Fibroblast of gingiva (primary cell): ENCODE measurements around the gene GPLD1.

Source experiments
- DNase-seq: peaks from one replicate; pipeline ENCODE4 v3.0.0-alpha.2; 2011; ENCODE audit warnings: low read depth

Gene GPLD1

DNA sequence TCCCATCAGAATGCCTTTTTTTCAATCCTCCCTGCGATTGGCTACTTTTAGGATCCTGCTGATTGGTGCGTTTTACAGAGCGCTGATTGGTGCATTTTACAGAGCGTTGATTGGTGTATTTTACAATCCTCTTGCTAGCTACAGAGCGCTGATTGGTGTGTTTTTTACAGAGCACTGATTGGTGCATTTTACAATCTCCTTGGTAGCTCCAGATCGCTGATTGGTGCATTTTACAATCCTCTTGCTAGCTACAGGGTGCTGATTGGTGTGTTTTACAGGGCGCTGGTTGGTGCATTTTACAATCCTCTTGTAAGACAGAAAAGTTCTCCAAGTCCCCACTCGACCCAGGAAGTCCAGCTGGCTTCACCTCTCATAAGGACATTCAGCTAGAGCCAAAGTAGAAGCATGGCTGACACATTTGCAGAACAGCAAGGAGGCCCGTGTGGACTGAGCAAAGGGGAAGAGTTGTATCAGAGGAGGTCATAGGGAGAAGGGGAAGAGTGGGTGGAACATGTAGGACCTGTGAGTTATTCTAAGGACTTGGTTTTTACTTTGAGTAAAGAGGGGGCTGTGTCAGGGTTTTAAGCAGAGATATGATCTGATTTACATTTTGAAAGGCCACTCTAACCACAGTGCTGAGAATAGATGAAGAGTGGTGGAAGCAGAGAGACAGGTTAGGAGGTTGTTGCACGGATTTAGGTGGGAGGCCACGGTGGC, 8.0 kb upstream of the GPLD1 start:
- no peak for DNase-seq

DNA sequence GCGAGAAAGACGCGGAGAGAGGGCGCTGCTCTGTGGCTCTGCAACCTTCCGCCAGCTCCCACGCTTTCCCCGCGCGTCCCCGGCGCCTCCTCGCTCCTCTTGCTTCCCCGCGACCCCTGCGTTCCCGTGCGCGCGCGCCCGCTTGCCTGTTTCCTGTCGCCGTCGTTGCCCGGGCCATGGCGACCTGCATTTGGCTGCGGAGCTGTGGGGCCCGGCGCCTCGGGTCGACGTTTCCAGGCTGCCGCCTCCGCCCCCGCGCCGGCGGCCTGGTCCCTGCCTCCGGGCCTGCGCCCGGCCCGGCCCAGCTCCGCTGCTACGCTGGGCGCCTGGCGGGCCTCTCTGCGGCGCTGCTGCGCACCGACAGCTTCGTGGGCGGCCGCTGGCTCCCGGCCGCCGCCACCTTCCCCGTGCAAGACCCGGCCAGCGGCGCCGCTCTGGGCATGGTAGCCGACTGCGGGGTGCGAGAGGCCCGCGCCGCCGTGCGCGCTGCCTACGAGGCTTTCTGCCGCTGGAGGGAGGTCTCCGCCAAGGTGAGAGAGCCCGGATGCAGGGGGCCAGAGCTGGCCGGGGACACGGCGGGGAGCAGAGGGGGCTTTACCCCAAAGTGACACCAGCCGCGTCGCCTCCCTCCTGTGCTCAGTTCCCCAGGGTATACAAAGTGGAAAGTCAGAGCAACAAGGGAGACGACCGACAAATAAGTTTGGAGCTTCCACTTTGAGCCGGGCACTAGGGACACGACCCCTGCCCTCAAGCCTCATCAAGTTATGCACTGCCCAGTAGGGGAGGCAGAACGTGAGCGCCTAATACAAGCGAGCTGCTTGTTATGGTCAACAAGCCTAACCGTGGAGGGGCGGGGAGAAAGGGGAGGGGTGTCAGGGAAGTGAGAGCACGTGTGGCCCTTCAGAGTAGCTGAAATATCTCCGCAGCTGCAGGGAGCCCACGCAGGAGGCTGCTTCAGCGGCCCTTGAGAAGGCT, 5.7 kb upstream of the GPLD1 start, which contains the start of gene ALDH5A1:
Gene ALDH5A1, plus strand, starts transcription at position 149 of the 975 bp plus-strand sequence. Its CDS starts 28 bp downstream, at position 177.
- peak; percentile 32 for DNase-seq

DNA sequence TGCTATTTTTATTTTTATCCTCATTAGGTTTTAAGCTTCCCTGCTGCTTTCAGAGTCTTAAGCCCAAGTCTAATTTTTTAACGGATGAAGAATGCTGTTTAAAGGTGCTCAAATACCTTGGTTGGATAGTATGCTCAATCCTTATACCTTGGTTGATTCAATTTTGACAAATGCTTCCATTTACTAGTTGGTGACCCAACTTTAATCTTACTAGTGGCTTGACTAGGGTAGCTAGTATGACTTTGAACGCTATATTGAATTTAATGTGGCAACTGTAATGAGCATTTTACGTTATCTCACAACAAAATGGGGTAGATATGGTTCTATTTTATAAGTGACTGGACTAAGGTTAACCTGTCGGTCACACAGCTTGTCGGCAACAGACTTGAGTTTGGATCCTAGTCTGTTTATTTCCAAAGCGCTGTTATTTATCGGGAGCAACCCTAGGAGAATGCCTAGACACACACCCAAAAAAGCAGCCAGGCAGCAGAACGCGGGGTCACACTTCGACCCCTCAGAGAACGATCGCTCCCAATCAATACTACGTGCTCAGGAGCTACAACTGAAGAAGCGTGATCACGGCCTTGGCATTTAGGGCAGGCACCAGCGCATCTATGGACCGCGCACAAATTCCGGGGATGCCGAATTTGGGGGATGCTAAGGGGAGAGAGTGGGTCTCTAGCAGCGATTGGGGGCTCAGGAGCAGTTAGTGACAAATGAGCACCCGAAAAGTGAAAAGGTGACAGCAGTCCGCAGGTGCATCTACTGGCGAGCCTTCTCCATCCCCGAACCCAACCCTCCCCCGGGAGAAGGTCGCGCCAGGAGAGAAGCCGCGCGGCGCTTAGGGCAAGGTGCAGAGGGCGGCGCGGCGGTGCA, 4.8 kb upstream of the GPLD1 start:
- DNase-seq: no peak

DNA sequence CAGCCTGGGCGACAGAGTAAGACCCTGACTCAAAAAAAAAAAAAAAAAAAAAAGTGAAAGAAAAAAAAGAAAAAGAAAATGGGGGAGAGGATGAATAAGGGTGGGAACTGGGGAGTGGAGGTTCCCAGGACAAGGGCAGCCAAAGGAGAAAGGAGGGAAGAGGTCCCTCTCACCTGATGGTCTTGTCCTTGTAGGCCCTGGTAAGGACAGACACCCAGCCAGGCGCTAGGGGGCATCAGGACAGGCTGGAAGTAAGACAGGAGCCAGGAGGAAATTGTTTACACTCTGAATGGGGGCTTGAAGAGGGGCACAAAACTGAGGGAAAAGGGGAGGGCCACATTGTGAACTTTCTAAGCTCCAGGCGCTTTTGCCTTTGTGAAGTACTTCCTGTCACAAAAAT, 3.1 kb upstream of the GPLD1 start:
- DNase-seq: no peak

DNA sequence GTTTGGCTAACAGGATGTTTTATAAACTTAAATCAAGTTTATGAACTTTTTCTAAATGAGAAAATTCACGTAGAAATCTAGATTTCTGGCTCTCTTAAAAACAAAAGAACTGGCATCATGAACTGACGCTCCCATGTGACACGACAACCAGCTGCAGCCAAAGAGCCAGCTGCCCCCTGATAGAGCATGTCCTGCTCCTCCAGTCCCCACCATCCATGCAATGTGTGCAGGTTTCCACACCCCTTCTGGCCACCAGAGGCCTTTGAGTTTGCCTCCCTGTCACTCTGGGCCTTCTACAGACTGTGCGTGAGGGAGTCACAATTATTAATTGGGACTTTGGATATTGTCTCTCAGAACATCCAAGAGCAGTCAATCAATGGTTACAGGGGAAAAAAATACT, 1.6 kb upstream of the GPLD1 start:
- no peak for DNase-seq

DNA sequence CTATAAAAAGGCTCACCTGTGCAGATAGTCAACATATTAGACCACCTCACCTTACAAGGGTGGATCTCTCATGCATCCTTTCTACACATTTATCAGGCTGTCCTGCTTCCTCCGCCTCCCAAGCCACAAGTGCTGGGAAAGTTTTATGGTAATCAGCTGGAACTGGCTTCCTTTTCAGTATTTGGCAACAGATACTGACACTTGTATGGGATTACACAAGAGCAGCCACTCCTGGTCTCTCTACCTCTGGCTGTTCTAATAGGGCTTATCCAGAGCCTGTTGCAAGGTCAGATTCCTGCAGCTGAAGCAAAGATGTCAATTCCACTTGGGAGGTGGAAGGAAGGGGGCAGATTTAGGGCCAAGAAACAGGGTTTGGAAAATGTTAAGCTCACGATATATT, 503 bp upstream of the GPLD1 start:
- DNase-seq: peak; percentile 28

DNA sequence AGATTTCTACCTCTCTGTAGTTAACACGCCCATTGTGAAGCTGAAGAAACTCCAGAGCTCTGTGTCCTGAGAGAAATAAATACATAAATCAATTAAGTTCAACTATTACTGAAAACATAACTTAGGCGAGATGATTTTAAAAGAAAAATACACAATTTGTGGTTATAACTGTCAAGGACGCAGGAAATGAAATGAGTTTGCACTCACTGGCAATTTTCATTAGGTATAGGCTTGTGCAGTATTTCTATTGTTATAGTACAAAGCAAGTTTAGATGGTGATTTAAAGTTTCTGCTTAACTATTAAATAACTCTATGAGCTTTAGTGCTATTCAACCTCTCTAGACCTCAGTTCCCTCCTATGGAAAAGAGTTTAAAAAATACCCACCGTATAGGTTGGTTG, 3.3 kb downstream of the GPLD1 start:
- DNase-seq: no peak

DNA sequence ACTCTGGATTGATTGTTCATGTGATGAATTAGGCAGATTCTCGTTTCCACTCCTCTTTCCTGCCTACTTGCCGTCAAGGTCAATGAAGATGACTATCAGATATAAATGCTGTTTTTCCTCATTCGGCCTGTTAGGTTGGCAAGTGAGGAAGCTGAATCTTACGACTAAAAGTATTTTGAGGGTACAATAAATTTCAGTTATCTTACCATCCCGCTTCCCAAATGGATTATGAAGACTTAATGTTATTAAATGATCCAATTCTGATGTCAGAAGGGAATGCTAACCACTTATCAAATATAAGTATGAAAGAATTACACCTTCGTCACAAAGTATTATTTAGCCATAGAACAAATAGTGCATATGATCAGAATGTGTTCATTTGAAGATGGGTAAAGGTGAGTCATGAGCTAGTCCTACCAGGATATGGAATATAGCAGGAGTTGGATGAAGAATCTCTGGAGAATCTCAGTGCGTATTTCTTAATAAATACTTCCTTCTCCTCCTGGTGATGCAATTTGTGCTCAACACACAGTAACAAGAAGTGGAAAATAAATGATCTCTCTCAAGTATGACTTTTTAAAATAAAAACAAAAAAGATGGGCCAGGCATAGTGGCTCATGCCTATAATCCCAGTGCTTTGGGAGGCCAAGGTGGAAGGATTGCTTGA, 4.6 kb downstream of the GPLD1 start:
- DNase-seq: no peak

DNA sequence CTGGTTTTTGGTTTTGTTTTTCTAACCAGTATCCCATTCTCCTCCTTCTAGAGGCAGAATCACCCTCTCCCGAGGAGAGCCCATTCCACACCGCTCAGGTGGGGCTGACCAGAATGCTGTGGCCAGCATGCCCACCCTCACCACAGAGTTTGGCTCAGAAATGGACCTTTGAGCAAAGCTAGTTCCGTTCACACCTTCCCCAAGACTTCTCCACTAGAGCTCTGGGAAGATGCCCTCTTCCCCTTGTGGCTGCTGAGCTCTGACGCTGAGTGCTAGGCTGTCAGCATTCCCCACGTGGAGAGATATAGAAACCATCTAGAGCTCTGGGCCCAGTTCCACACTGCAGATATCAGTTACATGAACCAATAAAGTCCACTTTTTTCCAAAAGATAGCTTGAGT, 7.9 kb downstream of the GPLD1 start:
- no peak for DNase-seq

DNA sequence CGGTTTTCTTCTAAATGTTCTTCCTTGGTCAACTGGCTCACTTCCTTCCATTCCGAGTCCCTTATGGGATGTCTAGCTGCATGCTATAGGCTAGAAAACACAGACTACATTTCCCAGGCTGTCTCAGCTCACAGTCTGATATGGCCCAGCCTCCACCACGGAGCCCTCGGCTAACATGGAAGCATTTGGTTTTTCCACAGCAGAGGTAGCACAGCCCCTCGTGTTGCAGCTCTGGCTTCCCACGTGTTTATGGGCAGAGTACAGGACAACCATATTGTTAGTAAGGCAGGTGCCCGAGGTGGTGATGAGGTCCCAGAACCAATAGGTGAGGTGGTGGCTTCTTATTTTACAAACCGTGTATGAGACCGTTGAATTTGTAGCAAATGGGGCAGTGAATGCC, 8.7 kb downstream of the GPLD1 start:
- DNase-seq: no peak

DNA sequence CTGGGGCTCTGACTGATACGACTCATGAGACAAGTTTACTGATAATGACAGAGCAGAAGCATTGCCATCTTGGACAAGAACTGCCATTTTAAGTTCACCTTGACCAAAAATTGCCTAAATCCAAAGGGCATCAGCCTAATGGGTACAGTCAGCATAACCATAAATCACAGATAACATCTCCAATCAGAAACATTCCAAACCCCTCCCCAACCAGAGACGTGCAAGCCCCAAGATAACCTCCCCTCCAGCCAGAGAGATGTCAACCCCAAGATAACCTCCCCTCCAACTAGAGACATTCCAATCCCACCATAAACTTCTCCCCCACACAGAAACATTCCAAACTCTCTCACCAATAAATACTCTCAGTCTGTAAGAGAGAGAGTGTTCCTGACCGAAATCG, 10.5 kb downstream of the GPLD1 start:
- no peak for DNase-seq

DNA sequence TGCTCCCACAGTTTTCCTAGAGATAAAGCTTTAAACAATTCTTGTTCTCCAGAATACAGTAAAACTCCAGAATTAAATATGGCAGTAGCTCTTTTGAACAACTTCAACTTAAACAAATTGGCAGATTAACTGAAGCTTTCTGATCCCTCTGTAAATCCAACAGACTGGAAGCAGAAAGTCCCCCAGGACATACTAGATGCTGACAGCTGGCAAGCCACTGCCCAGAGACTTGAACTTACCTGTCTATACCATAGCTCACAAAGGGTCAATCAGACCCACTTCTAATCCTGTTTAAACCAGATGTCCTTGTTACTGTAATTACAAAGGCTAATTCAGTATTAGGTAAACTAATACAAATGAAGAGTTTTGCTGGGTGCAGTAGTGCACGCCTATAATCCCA, 12.3 kb downstream of the GPLD1 start:
- DNase-seq: no peak

DNA sequence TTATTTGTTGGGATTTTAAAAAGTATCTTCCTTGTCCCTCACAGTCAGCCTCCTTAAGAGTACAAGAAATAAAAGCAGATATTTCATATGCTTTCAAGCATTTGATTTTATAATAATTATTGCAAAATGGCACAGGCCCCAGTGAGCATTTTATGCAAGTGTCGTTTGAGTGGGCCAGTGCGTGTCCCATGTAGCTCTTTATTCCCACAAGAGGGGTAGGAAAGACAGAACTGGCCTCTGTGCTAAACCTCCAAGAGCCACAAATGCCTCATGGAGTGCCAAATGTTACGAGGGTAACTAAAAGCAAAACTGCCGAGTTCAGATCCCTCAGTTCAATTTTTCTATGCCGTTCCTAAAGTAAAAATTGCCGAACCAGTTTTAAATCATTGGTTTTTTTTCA, 12.7 kb downstream of the GPLD1 start:
- DNase-seq: no peak

DNA sequence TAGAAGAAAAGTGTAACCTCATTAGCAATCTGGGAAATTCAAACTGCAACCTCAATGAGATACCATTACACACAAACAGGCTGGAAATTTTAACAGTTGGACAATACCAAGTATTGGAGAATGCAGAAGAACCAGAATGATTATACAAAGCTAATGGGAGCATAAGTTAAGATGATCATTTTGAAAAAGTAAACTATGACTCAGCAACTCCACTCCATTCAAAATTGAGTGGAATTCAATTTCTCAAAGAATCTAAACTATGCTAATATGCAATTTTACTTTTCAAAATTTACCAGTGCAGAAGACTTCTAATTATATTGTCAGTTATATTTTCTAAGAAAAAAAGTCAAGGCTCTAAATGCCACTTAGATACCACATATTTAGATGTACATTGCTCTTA, 17.2 kb downstream of the GPLD1 start:
- DNase-seq: peak; percentile 30

DNA sequence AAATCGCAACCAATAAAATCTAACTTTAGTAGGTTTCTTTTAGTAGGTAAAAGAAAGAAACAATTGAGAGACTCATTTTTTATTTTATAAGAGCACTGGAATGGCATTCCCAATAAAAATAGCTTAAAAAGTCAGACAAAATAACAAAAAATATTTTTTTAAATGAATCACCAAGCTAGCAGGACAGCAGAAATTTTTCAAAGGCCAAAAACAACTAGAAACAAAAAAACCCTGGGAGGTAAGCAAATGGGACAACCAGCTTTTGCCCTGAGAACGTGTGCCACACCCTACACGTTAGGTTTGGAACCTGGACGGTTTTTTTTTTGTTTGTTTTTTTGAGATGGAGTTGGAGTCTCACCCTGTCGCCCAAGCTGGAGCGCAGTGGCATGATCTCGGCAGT, 19.6 kb downstream of the GPLD1 start:
- DNase-seq: no peak

DNA sequence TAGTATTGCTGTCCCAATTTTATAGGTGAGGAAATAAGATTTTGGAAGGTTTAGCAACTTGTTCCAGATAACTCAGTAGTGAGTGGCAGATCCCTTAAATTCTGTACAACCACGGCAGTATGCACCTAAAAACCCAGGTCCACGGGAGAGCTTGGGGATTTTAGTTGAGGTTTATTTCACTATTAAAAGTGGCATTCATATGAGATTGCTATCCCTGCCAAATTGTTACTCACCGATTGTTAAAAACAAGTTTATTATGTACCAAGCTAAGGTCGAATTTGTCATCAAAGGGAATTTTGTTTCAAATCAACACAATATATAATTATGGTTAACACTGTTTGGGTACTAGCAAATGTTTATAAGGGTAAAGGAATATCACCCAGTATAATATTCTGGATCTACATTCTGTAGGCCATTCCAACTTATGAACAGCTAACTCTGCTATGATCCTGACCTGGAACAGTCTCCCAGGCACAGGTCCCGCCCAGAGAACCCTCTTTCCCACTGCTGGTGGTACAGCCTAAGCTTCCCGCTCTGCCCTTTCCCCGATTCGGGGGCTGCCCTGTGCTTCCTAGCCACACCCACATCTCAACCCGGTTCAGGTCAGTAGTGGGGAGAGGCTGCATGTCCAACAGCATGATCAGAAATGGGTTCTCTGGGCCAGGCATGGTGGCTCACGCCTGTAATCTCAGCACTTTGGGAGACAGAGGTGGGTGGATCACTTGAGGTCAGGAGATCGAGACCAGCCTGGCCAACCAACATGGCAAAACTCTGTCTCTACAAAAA, 24.9 kb downstream of the GPLD1 start:
- no peak for DNase-seq

DNA sequence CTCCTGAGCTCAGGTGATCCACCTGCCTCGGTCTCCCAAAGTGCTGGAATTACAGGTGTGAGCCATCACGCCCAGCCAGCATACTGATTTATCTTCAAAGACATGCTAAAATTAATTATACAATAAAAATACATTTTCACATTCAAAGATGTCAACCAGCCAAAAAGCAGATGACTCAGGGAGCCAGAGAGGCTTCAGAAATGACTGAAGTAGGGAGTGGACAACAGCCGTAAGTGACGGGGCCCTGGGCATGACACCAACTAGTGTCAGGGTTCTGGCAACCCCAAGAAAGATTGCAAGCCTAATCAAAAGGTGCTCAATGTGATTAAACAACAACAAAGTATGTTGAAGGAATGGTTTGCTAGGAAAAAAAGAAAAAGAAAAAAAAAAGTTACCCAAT, 28.4 kb downstream of the GPLD1 start:
- no peak for DNase-seq

DNA sequence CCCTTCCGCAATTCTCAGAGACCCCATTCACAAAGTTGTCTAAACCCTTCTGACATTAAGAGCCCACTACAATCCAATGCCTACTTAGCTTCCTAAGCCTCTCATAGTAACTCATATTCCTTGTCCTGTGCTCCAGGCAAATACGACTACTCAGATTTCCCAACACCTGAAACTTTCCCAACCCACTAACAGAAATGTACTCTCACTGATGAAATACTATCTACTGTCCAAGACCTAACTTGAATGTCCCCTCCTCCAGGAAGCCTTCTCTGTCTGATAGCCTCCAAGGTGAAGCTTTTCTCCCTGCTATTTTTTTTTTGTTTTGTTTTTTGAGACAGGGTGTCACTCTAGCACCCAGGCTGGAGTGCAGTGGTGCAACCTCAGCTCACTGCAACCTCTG, 30.4 kb downstream of the GPLD1 start:
- DNase-seq: no peak

DNA sequence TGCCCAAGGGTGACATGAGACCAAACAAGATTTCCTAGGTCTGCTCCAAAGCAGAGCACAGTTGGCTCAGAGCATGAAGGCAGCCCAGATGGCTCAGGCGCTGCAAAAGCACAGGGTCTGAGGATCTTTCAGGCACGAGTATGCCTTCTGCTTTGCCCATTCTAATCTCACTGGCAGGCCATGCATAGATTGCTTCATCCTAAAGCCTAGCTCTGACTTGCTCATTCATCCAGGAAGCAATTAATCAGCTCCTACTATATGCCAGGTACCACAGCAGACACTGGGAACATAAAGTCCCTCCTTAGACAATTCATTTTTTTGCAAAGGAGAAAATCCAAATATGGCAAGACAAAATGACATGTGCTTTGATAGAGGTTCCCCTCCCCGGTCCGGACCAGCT, 31.2 kb downstream of the GPLD1 start:
- no peak for DNase-seq

DNA sequence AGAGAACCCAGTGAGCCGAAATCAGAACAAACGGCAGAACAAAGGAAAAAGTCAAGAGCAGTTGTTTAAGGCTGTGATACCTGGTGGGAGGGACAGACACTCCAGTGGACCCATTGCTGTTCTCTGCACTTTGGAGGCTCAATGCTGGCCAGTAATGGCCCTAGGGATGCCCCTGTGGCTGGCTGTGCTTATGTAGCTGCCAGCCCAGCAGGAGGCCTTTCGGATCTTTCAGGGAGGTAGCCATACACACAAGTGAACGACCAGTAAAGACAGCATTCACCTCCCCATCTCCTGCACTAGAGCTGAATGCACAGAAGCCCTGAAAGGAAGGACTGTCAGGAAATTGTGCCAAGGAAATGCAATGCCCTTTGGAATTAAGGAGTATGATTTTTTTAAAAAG, 34.3 kb downstream of the GPLD1 start:
- DNase-seq: no peak

DNA sequence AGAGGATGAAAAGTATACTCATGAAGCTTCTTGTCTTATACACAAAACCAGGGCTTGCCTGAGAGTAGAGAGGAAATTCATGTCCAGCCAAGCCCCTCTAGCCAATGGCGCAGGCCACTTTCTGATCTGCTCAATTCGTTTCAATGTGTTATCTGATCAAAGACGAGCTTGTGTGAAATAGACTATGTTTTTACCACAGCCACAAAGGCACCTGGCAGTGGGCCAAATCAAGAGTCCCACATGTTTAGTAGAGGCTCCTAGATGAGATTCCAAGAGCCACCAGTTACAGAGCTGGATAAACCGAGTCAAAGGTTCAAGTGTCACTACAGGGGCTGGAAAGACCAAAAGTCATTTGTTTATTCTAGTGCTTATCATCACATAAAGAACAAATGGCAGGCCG, 34.9 kb downstream of the GPLD1 start:
- no peak for DNase-seq
